GM23248 (cell line): ENCODE data around the gene ABCG5.

Experiments
- EZH2 ChIP-seq: fragments of 200-600 bp; sonication (generic); IDR thresholded peaks from 2 replicates; pipeline ENCODE4 v1.6.1; 2018; ENCODE audit warnings: antibody characterized with exemption, mild to moderate bottlenecking; ENCODE audit not compliant: insufficient read depth, poor library complexity, severe bottlenecking
- EZH2phosphoT487 ChIP-seq: fragments of 200-600 bp; sonication (generic); IDR thresholded peaks from 2 replicates; pipeline ENCODE4 v1.6.1; 2018; ENCODE audit warnings: antibody characterized with exemption, moderate library complexity, mild to moderate bottlenecking, low read depth; ENCODE audit not compliant: insufficient read depth

DNA sequence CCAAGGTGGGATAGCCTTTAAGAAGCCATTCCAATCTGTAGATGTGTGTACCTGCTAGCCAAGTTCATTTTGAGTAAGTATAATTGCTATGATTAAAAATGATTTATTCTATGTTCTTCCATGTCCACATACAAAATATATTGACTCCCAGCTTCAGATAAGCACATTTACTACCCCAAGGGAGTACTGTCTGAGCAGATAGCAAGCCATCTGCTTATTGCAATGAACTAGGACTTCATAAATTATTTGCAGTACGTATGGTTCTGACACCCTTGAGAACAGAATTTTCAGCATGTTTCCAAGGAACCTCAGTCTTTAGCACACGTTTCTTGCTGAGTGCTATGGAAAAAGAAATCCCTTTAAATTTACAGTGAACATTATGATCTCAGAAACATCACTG, 28.2 kb downstream of the ABCG5 start:
- TF ChIP-seq EZH2 (no peak), EZH2phosphoT487 (no peak)
